ENCODE measurements around the gene WDR35.

Gene WDR35

GRCh38 chr2:19870792-19871191 is 119.1 kb downstream of the WDR35 start:
- no peak for DNase-seq (ENCODE audit: low read depth in 2 of 2)

- peak; percentile 24 to 48 for DNase-seq (ENCODE audit: low read depth in 2 of 2)
Measured at GRCh38 chr2:19868701-19869580, 121.0 kb downstream of the WDR35 start.

- no peak for DNase-seq (ENCODE audit: low read depth in 2 of 2)
Measured at GRCh38 chr2:19868224-19868623, 121.7 kb downstream of the WDR35 start.

GRCh38 chr2:19866771-19867170 is 123.1 kb downstream of the WDR35 start:
- no peak for DNase-seq (ENCODE audit: low read depth in 2 of 2)

- no peak for DNase-seq (ENCODE audit: low read depth in 2 of 2)
Measured at GRCh38 chr2:19865151-19865550, 124.8 kb downstream of the WDR35 start.

- DNase-seq (ENCODE audit: low read depth in 2 of 2) = no peak
Measured at GRCh38 chr2:19864381-19864780, 125.5 kb downstream of the WDR35 start.

- DNase-seq (ENCODE audit: low read depth in 2 of 2) = peak; percentile 51 to 57
Measured at GRCh38 chr2:19863303-19864041, 126.4 kb downstream of the WDR35 start.

- no peak for DNase-seq (ENCODE audit: low read depth in 2 of 2)
Measured at GRCh38 chr2:19861813-19862212, 128.1 kb downstream of the WDR35 start.
